GM10266 (cell line): ENCODE data around the gene MPZL2.

Experiments
- DNase-seq: peaks from one replicate; pipeline ENCODE4 v3.0.0; 2012; ENCODE audit errors: extremely low spot score
- TF ChIP-seq, protein P1 (sequence below): IDR thresholded peaks from 2 replicates; pipeline ENCODE4 v1.5.1; 2012; ENCODE audit warnings: mild to moderate bottlenecking, low read depth; ENCODE audit not compliant: control insufficient read depth, insufficient read depth; ENCODE audit errors: missing control alignments

MPZL2 gene

DNA sequence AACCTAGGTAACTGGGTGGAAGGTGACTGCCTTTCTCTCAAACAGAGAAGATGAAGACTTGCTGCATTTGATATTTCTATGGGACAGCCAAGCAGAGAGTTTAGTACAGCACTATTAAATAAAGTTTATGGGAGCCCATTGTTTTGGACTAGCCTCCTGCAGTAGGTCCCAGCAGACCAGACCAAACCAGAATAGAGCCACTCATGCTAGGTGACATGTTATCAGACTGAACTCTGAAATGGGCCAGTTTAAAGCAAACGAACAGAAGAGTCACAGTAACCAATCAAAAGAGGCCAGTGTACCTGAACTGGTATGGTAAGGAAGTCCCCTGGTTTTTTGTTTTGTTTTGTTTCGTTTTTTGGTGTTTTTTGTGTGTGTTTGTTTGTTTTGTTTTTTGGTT is 7.9 kb upstream of the MPZL2 start:
- DNase-seq: no peak
- TF ChIP-seq, protein P1, sequence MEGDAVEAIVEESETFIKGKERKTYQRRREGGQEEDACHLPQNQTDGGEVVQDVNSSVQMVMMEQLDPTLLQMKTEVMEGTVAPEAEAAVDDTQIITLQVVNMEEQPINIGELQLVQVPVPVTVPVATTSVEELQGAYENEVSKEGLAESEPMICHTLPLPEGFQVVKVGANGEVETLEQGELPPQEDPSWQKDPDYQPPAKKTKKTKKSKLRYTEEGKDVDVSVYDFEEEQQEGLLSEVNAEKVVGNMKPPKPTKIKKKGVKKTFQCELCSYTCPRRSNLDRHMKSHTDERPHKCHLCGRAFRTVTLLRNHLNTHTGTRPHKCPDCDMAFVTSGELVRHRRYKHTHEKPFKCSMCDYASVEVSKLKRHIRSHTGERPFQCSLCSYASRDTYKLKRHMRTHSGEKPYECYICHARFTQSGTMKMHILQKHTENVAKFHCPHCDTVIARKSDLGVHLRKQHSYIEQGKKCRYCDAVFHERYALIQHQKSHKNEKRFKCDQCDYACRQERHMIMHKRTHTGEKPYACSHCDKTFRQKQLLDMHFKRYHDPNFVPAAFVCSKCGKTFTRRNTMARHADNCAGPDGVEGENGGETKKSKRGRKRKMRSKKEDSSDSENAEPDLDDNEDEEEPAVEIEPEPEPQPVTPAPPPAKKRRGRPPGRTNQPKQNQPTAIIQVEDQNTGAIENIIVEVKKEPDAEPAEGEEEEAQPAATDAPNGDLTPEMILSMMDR: no peak

DNA sequence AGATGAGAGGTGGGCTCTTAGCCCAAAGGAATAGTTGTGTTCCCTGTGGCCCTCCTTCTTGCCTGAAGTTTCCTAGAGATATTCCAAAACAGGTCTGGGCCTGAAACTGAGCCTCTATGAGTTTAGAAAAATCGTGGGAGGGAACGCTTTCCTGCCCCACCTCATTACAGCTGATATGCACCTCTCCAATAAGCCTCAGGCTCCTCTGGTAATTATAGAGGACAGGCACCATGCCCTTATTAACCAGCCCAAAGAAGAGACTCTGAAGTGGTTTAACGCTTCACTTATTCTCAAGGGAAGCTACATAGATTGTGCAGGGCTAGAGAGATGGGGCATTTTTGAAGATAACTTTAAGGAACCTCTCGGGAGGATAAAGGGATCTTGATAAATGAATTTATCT is 3.4 kb upstream of the MPZL2 start:
- DNase-seq: no peak
- TF ChIP-seq, protein P1: no peak

DNA sequence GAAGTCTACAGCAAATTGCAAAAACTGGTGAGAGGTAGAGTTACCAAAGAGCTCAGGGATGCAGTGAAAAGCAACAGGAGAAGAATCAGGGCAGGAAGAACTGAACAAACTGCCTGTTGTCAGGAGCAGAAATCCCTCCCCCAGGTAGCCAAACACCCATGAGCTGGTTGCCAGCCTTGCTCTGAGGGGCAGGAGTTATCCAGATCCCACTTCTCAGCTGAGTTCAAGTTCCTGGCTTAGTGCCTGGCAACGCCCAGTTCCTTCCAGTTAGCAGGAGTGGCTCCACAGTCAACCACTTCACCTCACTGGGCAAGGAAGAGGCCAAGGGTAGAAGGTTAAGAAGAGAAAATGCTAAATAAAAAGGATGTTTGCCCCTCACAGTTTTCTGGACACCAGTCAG is 1.9 kb upstream of the MPZL2 start:
- TF ChIP-seq, protein P1: no peak
- DNase-seq: no peak

DNA sequence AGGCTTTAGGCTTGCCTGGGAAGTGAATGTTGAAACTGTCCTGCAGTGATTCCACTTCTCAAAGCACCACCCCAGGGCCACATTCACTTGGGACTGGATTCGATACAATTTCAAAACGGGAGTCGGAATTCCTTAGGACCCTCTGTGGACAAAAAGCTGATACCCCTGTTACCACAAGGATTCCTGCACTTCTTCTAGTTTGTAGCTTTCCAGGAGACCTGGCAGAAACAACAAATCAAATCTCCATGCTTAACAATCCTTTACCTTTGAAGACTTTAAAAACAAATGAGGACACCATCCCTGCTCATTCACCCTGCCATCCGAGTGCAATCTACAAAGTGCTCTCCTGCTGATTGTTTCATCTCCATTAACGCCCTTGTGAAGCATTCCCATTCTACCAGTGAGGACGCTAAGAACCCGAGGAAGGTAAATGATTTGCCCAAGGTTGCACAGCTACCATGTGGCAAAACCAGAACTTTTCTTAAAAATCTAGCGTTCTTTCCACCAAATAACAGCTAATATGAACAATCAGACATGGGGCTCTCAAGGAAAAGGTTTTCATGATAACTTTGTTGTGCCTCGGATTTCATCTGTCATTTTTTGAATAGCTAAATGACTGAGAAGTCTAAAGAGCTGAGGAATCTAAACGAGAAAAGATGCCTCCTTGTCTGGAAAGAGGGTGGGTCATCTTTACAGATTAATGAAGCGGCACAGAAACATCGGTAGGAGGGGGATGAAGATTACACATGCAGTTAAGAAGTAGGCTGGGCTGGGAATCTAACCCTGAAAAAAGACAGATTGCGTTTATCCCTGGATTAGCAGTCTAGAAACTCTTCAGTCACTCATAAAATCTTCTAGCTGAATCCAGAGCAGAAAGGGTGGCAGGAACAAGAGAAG is 720 bp upstream of the MPZL2 start:
- TF ChIP-seq, protein P1: no peak
- no peak for DNase-seq

DNA sequence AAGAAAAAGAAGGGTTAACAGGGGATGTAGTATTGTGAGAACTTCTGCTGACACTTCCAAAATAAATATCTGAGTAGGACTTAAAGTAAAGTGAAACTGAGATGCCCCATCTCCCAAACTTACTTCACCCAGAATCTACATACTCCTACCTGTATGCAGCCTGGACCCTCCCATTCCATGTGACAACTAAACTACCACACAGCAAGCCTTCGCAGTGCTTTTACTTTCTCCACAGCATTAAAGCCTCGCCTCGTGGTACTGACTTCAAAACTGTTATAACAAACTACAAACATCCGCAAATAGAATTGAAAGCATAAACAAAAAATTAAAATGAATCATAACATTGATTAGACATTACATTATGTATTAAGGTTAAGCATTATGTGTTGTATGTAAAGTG is 985 bp downstream of the MPZL2 start:
- DNase-seq: no peak
- TF ChIP-seq, protein P1: no peak

DNA sequence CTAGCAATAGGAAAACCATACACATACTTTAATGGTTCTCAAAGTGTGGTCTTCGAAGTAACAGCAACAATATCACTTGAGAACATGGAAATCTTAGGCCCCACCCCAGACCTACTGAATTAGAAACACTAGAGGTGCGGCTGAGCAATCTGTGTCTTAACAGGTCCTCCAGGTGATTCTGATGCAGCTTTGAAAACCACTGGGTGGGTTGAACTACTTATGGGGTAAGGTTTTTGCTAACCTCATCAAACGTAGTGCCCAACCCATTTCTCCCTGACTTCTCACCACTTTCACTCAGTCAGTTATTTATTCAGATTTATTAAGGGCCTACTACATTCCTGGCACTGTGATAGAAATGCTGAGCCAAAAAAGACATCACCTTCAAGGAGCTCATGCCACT is 3.7 kb downstream of the MPZL2 start:
- TF ChIP-seq, protein P1: no peak

DNA sequence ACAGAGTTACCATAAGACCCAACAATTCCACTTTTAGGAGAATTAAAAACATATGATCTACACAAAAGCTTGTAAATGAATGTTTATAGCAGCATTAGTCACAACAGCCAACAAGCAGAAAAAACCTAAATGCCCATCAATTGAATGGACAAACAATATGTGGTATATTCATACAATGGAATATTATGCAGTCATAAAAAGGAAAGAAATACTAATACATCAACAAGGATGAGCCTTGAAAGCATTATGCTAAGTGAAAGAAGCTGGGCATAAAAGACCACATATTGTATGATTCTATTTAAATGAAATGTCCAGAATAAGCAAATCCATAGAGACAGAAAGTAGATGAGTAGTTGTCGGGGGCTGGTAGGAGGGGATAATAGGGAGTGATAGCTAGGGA is 5.0 kb downstream of the MPZL2 start:
- TF ChIP-seq, protein P1: no peak
- DNase-seq: no peak

More for the DNA sequence above, 3.7 kb downstream of the MPZL2 start:
- no peak for DNase-seq
